Measurements from ENCODE around the gene ARHGAP15.

Gene ARHGAP15

GRCh38 chr2:143803936-143804335, 674.7 kb downstream of the ARHGAP15 start:
- TF ChIP-seq USF1 (IDR thresholded peaks at IDR 0.05) (no peak), RAD21 (IDR thresholded peaks at IDR 0.05; ENCODE audit: low read depth) (no peak), YY1 (IDR thresholded peaks at IDR 0.05; ENCODE audit: low read depth) (no peak), CEBPB (IDR thresholded peaks at IDR 0.05) (no peak), NFIC (IDR thresholded peaks at IDR 0.05) (no peak), TEAD4 (IDR thresholded peaks at IDR 0.05) (no peak), TAF1 (IDR thresholded peaks at IDR 0.05; ENCODE audit: low read depth) (no peak), EGR1 (IDR thresholded peaks at IDR 0.05) (no peak), TCF12 (IDR thresholded peaks at IDR 0.05; ENCODE audit: low read depth) (no peak), CREB1 (IDR thresholded peaks at IDR 0.05; ENCODE audit: low read depth) (no peak), REST (IDR thresholded peaks at IDR 0.05; ENCODE audit: low read depth) (no peak), MAX (IDR thresholded peaks at IDR 0.05) (no peak), FOXM1 (IDR thresholded peaks at IDR 0.05; ENCODE audit: borderline replicate concordance, low read depth) (no peak), EP300 (IDR thresholded peaks at IDR 0.05; ENCODE audit: borderline replicate concordance) (no peak), ZBTB7A (IDR thresholded peaks at IDR 0.05; ENCODE audit: low read depth) (no peak)

GRCh38 chr2:143805666-143806065, 676.4 kb downstream of the ARHGAP15 start:
- no peak for TF ChIP-seq USF1 (IDR thresholded peaks at IDR 0.05)

- TF ChIP-seq EP300 (IDR thresholded peaks at IDR 0.05; ENCODE audit: borderline replicate concordance) (no peak), TAF1 (IDR thresholded peaks at IDR 0.05; ENCODE audit: low read depth) (no peak), TCF12 (IDR thresholded peaks at IDR 0.05; ENCODE audit: low read depth) (no peak), MAX (IDR thresholded peaks at IDR 0.05) (no peak), TEAD4 (IDR thresholded peaks at IDR 0.05) (no peak), NFIC (IDR thresholded peaks at IDR 0.05) (no peak), ZBTB7A (IDR thresholded peaks at IDR 0.05; ENCODE audit: low read depth) (no peak), REST (IDR thresholded peaks at IDR 0.05; ENCODE audit: low read depth) (no peak), FOXM1 (IDR thresholded peaks at IDR 0.05; ENCODE audit: borderline replicate concordance, low read depth) (no peak), RAD21 (IDR thresholded peaks at IDR 0.05; ENCODE audit: low read depth) (no peak), CEBPB (IDR thresholded peaks at IDR 0.05) (no peak), USF1 (IDR thresholded peaks at IDR 0.05) (no peak), CREB1 (IDR thresholded peaks at IDR 0.05; ENCODE audit: low read depth) (no peak), YY1 (IDR thresholded peaks at IDR 0.05; ENCODE audit: low read depth) (no peak), EGR1 (IDR thresholded peaks at IDR 0.05) (no peak)
These were observed 678.0 kb downstream of the ARHGAP15 start for GRCh38 chr2:143807192-143807591.

- TF ChIP-seq CREB1 (IDR thresholded peaks at IDR 0.05; ENCODE audit: low read depth) (no peak), CEBPB (IDR thresholded peaks at IDR 0.05) (peak; percentile 84)
These were observed 678.5 kb downstream of the ARHGAP15 start for GRCh38 chr2:143807671-143808070.

- TF ChIP-seq TEAD4 (IDR thresholded peaks at IDR 0.05) (no peak), EP300 (IDR thresholded peaks at IDR 0.05; ENCODE audit: borderline replicate concordance) (no peak), USF1 (IDR thresholded peaks at IDR 0.05) (no peak), YY1 (IDR thresholded peaks at IDR 0.05; ENCODE audit: low read depth) (no peak), CREB1 (IDR thresholded peaks at IDR 0.05; ENCODE audit: low read depth) (no peak), EGR1 (IDR thresholded peaks at IDR 0.05) (no peak), REST (IDR thresholded peaks at IDR 0.05; ENCODE audit: low read depth) (no peak), ZBTB7A (IDR thresholded peaks at IDR 0.05; ENCODE audit: low read depth) (no peak), NFIC (IDR thresholded peaks at IDR 0.05) (no peak), TCF12 (IDR thresholded peaks at IDR 0.05; ENCODE audit: low read depth) (no peak), RAD21 (IDR thresholded peaks at IDR 0.05; ENCODE audit: low read depth) (no peak), CEBPB (IDR thresholded peaks at IDR 0.05) (no peak)
These were observed 678.9 kb downstream of the ARHGAP15 start for GRCh38 chr2:143808166-143808565.

All from Ishikawa (cell line).